Measurements from ENCODE around the gene FYN.

DNA sequence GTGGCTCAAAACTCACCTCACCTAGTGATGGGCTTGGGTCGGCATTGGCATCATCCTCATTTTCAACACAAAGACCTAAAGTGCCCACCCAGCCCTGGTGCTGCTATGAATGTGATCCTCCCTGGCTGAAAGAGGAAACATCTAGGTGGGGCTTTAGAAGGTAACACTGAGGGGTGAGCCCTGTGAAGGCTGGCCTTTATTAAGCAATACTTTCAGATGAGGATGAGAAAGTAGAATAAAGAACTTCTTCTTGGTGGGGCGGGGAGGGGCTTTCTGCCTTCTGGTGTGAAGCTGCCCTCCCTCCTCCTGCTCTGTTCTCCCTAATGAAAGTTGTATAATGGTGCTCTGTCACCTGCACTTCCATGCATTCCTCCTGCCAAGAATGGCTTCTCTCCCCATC lies 134.6 kb downstream of the FYN start:
- no peak for TF ChIP-seq TRIM28 (IDR thresholded peaks at IDR 0.05; ENCODE audit: borderline replicate concordance, low read length)
- TF ChIP-seq, protein P1, sequence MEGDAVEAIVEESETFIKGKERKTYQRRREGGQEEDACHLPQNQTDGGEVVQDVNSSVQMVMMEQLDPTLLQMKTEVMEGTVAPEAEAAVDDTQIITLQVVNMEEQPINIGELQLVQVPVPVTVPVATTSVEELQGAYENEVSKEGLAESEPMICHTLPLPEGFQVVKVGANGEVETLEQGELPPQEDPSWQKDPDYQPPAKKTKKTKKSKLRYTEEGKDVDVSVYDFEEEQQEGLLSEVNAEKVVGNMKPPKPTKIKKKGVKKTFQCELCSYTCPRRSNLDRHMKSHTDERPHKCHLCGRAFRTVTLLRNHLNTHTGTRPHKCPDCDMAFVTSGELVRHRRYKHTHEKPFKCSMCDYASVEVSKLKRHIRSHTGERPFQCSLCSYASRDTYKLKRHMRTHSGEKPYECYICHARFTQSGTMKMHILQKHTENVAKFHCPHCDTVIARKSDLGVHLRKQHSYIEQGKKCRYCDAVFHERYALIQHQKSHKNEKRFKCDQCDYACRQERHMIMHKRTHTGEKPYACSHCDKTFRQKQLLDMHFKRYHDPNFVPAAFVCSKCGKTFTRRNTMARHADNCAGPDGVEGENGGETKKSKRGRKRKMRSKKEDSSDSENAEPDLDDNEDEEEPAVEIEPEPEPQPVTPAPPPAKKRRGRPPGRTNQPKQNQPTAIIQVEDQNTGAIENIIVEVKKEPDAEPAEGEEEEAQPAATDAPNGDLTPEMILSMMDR (tag by site-specific recombination; IDR thresholded peaks at IDR 0.05) = no peak
- no peak for TF ChIP-seq ZNF239 (tag by site-specific recombination; IDR thresholded peaks at IDR 0.05)

All from HEK293 (cell line).